ENCODE results near the gene PSME1.

The PSME1 gene

DNA sequence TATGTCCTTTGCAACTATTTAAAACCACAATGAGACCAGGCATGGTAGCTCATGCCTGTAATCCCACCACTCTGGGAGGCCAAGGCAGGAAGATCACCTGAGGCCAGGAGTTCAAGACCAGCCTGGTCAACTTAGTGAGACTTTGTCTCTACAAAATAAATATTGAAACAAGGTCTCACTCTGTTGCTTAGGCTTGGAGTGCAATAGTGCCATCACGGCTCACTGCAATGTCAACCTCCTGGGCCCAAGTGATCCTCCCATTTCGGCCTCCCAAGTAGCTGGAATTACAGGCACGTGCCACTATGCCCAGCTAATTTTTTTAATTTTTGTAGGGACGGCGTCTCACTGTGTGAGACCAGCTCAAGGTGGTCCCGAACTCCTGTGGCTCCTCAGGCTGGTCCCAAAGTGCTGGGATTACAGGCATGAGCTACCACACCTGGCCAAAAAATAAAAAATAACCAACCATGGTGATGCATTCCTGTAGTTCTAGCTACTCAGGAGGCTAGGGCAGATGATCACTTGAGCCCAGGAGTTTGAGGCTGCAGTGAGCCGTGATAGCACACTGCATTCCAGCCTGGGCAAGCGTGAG lies 6.5 kb upstream of the PSME1 start:
- Histone ChIP-seq H3K36me3 (no peaks in the 10 kb centered on the region), H3K27me3 (ENCODE audit: insufficient read depth, low read depth, severe bottlenecking) (no peaks in the 10 kb centered on the region), H3K27ac (no peak overlapping the region), H3K9me3 (ENCODE audit: severe bottlenecking) (no peaks in the 10 kb centered on the region), H3K4me3 (ENCODE audit: low read depth, low read length) (no peak overlapping the region)
- TF ChIP-seq, protein P1, sequence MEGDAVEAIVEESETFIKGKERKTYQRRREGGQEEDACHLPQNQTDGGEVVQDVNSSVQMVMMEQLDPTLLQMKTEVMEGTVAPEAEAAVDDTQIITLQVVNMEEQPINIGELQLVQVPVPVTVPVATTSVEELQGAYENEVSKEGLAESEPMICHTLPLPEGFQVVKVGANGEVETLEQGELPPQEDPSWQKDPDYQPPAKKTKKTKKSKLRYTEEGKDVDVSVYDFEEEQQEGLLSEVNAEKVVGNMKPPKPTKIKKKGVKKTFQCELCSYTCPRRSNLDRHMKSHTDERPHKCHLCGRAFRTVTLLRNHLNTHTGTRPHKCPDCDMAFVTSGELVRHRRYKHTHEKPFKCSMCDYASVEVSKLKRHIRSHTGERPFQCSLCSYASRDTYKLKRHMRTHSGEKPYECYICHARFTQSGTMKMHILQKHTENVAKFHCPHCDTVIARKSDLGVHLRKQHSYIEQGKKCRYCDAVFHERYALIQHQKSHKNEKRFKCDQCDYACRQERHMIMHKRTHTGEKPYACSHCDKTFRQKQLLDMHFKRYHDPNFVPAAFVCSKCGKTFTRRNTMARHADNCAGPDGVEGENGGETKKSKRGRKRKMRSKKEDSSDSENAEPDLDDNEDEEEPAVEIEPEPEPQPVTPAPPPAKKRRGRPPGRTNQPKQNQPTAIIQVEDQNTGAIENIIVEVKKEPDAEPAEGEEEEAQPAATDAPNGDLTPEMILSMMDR (IDR thresholded peaks at IDR 0.05; ENCODE audit: low read depth, low read length) = no peak
- no peak for DNase-seq

DNA sequence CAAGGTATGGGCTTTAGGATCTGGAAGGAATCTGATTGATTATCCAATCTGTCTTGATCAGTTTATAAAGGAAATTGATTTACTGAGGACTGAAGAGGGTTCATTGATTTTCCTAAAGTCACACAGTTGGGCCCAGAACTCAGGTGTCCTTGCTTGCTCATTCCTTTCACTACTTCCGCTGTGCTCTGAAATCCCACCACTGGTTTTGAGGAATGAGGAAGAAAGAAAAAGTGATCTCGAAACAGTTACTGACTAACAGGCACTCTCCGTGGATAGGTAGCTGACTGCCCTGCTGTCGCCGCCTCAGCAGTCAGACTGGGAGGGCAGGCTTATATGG lies 5.6 kb upstream of the PSME1 start, which contains the start of gene FITM1:
Gene FITM1 (plus strand): TSS at position 280 of the 337 bp plus-strand sequence. CDS start 905 bp downstream, outside the sequence.
- DNase-seq = no peak
- Histone ChIP-seq H3K27me3 (ENCODE audit: insufficient read depth, low read depth, severe bottlenecking) (no peaks in the 10 kb centered on the region), H3K36me3 (no peaks in the 10 kb centered on the region), H3K27ac (no peak within 1 kb of the TSS), H3K4me3 (ENCODE audit: low read depth, low read length) (no peak within 1 kb of the TSS), H3K9me3 (ENCODE audit: severe bottlenecking) (no peaks in the 10 kb centered on the region)
- TF ChIP-seq, protein P1 (IDR thresholded peaks at IDR 0.05; ENCODE audit: low read depth, low read length) = no peak

DNA sequence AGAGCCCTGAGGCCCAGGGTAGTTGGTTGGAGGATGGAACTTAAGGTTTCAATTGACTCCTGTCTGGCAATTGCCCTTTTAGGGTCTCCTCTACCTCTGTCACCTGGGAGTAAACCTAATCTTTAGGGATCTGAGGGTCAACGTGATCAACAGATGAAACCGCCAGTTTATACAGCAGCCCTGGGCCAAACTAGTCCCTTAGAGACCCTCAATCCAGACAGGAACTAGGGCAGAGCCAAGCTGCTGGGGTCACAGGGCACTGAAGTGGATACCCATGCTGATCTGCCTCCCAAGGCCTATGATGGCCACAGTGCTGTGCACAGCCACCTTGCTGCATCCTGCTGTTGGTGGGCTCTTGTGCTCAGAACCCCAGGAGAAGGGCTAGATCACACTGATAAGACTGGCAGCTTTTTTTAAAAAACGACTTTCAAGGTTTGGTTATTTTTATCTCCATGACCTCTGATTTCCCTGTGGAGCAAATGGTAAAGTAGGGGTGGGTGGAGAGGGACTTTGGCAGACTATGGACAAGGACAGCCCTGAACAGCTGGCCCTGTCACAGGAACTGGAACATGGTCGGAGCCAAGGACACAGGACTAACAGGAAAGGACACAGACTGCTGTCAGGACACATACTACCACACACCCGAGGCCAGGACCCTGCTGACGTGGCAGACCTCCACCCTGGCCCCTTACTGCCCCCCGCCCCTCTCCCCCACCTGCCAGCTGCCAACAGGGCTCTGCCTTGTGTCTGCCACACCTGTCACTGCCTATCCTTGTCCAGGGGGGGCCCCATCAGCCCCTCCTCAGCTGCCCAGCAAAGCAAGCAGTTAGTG lies 5.1 kb upstream of the PSME1 start:
- TF ChIP-seq, protein P1 (IDR thresholded peaks at IDR 0.05; ENCODE audit: low read depth, low read length) = no peak
- Histone ChIP-seq H3K36me3 (no peaks in the 10 kb centered on the region), H3K27me3 (ENCODE audit: insufficient read depth, low read depth, severe bottlenecking) (no peaks in the 10 kb centered on the region), H3K9me3 (ENCODE audit: severe bottlenecking) (no peaks in the 10 kb centered on the region), H3K27ac (no peak overlapping the region), H3K4me3 (ENCODE audit: low read depth, low read length) (no peak overlapping the region)
- no peak for DNase-seq

DNA sequence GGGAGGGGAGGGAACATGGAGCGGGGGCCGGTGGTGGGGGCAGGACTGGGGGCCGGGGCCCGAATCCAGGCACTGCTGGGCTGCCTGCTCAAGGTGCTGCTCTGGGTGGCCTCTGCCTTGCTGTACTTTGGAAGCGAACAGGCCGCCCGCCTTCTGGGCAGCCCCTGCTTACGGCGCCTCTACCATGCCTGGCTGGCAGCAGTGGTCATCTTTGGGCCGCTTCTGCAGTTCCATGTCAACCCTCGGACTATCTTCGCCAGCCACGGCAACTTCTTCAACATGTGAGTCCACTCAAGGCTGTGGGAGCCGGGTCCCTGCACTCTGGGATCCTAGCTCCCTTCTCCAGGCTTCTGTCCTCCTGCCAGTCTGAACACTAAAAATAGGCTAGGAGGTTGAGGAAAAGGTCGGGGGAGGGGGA lies 4.4 kb upstream of the PSME1 start:
- H3K27ac ChIP-seq = no peak overlapping the region
- TF ChIP-seq, protein P1 (IDR thresholded peaks at IDR 0.05; ENCODE audit: low read depth, low read length) = no peak
- H3K36me3 ChIP-seq = no peaks in the 10 kb centered on the region
- H3K4me3 ChIP-seq (ENCODE audit: low read depth, low read length) = no peak overlapping the region
- DNase-seq = no peak
- no peaks in the 10 kb centered on the region for H3K27me3 ChIP-seq (ENCODE audit: insufficient read depth, low read depth, severe bottlenecking)
- no peaks in the 10 kb centered on the region for H3K9me3 ChIP-seq (ENCODE audit: severe bottlenecking)

DNA sequence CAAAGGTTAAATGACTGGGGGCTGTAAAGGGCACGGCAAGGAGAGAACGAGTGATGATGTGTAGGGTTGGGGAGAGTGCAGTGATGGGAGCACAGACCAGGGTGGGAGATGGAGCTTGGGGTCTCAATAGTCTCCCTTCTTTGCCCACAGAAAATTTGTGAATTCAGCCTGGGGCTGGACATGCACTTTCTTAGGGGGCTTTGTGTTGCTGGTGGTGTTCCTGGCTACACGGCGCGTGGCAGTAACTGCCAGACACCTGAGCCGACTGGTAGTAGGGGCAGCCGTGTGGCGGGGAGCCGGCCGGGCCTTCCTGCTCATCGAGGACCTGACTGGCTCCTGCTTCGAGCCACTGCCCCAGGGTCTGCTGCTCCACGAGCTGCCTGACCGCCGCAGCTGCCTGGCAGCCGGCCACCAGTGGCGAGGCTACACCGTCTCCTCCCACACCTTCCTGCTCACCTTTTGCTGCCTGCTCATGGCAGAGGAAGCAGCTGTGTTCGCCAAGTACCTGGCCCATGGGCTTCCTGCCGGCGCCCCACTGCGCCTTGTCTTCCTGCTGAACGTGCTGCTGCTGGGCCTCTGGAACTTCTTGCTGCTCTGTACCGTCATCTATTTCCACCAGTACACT lies 3.8 kb upstream of the PSME1 start:
- no peaks in the 10 kb centered on the region for H3K9me3 ChIP-seq (ENCODE audit: severe bottlenecking)
- H3K27me3 ChIP-seq (ENCODE audit: insufficient read depth, low read depth, severe bottlenecking) = no peaks in the 10 kb centered on the region
- H3K27ac ChIP-seq = no peak overlapping the region
- H3K36me3 ChIP-seq = no peaks in the 10 kb centered on the region
- no peak overlapping the region for H3K4me3 ChIP-seq (ENCODE audit: low read depth, low read length)
- no peak for DNase-seq
- TF ChIP-seq, protein P1 (IDR thresholded peaks at IDR 0.05; ENCODE audit: low read depth, low read length) = no peak

Data from WERI-Rb-1 (cell line).